Hindlimb muscle (tissue), 1 donor: Measurements from ENCODE around the gene ST3GAL4. TPM values are rescaled to one million over a fixed set of nuclear protein-coding genes. Genes with fewer than 3 reads are reported as not detected.
A peak's percentile ranks its signal among the peaks of the same experiment; 100 is the strongest.

Source experiments
- DNase-seq: peaks from one replicate; pipeline ENCODE4 v3.0.0-alpha.2; 2013
- polyA plus RNA-seq: library from polyadenylated mRNA; unstranded; fragments of 120-200 nt; gene quantifications from one replicate; pipeline ENCODE4 v1.2.1, GENCODE V29; 2013; ENCODE audit not compliant: insufficient read length

Gene ST3GAL4
- polyA plus RNA-seq, 1 donor = 30.7 TPM

DNA sequence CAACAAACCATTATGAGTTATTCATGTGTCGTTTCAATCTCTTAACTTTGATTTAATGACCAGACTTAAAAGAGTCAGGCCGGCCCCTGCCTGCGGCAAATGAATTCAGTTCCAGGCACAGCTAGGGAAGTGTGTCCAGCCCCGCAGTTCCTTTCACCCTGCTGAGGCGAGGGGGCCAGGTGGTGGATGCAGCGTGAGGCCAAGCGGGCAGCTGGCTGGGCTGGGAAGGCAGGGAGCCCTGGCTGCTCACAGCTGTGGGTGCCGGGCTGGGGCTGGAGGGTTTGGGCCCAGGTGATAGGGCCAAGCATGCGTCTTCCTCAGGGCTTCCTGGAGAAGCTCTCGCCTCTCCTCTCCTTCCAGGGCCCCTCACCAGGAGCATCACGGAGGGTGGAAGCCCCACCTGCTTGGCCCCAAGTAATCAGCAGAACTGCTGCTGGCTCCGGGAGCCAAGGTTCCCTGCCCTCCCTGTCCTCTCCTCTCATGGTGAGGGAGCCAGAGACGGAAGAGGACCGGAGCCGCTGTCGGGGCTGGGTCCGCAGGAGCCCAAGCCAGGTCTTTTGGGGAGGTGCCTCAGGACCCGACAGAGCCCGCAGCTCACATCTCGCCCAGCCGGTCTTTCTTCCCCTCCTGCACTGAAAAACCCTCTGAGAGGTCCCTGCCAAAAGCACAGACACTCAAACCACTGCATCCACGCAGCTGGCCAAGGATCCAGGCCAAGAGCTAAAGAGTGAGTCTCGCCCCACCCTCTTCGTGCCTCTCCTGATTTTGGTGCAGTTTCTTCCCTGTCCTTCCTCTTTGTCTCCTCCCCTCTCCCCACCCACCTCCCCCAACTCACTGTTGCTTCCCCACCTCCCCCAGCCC is 97.0 kb downstream of the ST3GAL4 start:
- peak; percentile 49 for DNase-seq

DNA sequence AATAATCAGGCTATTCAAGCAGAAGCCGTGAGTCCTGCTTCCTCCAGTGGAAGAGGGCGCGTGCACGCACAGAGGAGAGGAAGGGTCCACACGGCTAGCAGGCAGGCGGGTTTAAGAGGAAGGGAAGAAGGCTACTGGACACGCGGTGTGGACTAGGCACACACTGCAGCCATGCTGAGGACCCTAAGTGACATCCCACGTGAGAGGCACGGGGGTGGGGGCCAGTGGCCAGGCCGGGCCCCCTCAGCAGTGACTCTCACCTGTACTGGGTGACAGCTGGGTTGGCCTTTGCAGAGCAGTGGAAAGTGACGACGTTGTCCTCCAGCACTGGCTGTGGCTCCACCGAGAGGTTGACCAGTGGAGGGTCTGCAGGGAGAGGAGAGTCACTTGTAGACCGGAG is 100.6 kb downstream of the ST3GAL4 start:
- no peak for DNase-seq

DNA sequence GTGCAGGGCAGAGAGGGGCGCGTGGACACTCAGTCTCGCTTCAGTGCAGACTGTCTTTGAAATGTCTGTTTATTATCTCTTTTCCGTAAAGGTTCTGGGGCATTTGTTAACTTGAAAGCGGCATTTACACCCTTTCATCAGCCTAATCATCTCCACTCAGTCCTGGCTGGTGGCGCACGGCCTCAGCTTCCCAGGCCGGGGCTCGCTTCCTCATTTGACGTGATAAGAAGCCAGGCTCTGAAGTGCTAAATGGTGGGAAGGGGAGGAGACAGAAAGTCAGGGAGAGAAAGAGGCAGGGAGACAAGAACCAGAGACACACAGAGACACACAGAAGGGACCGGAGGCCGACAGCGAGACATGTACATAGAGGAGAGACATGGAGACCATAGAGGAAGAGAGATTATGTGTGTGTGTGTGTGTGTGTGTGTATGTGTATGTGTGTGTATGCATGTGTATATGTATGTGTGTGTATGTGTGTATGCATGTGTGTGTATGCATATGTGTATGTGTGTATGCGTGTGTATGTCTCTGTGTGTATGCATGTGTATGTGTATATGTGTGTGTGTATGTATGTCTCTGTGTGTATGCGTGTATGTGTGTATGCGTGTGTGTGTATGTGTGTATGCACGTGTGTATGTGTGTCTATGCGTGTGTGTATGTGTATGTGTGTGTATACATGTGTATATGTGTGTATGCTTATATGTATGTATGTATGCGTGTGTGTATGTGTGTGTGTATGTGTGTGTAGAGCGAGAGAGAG is 101.5 kb downstream of the ST3GAL4 start:
- no peak for DNase-seq

- DNase-seq = no peak
Measured at GRCh38 chr11:126457817-126458216, 102.3 kb downstream of the ST3GAL4 start.

DNA sequence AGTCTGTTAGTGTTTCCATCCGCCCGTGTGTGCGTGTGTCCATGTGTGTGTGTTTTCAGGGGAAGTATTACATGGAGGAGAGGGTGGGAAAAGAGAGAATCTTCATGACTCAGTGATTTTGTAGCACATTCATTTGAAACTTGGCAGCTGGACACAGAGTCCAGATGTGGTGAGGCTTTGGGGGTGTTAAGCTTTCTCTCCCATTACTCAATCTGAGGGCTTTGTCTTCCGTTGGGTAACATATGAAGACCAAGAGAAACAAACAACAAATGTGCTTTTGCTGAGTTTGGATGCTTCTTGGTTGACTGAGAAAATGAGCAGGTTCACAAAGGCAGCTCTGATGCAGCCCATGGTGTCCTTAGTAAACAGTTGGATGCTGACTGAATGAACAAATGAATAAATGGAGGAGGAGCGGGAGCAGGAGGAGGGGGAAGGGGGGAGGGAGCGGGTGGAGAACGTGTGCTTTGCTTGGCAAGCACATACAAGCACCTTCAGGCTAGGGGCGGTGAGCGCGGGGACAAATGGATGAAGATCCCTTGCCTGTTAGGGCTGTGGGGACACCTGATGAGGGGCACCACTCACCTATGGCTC is 104.3 kb downstream of the ST3GAL4 start:
- peak; percentile 48 for DNase-seq

DNA sequence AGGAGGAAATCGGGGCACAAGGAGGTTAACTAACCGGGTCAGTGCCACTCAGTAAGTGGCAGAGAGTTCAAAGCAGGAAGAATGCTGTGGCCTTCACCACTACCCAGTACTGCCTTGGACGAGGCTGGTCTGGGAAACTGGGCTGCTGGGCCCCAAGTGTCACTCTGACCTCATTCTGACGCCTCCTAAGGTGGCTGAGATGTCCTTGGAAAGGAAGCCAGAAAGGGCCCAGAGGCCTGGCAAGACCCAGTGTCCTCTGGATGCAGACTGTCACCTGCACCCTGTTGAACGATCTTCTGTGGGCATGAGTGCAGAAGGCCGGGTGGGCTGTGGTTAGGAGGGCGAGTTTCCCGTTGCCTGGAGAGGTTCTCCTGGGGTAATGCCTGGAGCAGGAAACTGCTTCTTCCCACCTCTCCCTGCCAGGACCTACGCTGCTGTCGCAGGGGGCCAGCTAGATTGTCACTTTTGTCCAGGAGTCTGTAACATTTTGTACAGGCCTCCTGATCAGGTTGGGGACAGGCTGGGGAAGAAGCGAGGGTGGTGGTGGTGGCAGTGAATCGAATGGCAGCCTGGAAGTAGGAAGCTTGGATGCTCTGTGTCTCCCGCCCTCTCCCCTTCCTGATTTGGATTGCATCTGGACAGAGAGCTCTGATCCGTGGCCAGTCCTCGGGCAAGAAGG is 105.1 kb downstream of the ST3GAL4 start:
- no peak for DNase-seq

- DNase-seq = no peak
Measured at GRCh38 chr11:126461096-126461440, 105.6 kb downstream of the ST3GAL4 start.

GRCh38 chr11:126461996-126462395 is 106.5 kb downstream of the ST3GAL4 start:
- DNase-seq = no peak

DNA sequence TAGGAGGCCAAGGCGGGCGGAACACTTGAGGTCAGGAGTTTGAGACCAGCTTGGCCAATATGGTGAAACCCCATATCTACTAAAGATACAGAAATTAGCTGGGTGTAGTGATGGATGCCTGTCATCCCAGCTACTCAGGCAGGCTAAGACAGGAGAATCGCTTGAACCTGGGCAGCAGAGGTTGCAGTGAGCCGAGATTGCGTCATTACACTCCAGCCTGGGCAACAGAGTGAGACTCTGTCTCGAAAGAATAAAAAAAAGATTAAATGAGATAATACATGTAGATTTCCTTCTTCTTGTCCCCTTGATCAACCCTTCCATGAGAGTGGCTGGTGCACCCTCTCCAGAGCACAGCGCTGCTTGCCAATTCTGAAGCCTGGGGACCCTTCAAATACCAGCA is 106.9 kb downstream of the ST3GAL4 start:
- DNase-seq = no peak

Other genes with a start within 250 kb of the ST3GAL4 start
- 50.6 TPM for gene RPUSD4, start 144.0 kb upstream of the ST3GAL4 start, polyA plus RNA-seq
- gene FAM118B, start 143.9 kb upstream of the ST3GAL4 start, polyA plus RNA-seq = 17.5 TPM
- gene SRPRA, start 86.8 kb upstream of the ST3GAL4 start, polyA plus RNA-seq = 58.4 TPM
- 27.1 TPM for gene FOXRED1, start 86.5 kb upstream of the ST3GAL4 start, polyA plus RNA-seq
- gene TIRAP, start 72.6 kb upstream of the ST3GAL4 start, polyA plus RNA-seq = 10.6 TPM
- gene DCPS, start 51.6 kb upstream of the ST3GAL4 start, polyA plus RNA-seq = 21.6 TPM